Measurements from ENCODE around the gene ZSCAN26. TPM values are rescaled to one million over a fixed set of nuclear protein-coding genes. Genes with fewer than 3 reads are reported as not detected.

The ZSCAN26 gene
- total and polyA plus RNA-seq, 2 of the 4 experiments (the other 2 are of a cell fraction): 13.1 to 42.1 TPM

GRCh38 chr6:28225056-28225834, 41.7 kb upstream of the ZSCAN26 start, which contains the start of gene ZSCAN9:
TSS of gene ZSCAN9 (plus strand) at chr6:28225275. CDS start at chr6:28227085, 1,810 bp downstream.
- ChIA-PET POLR2A (ENCODE audit: unreplicated experiment) (no interaction called here), CTCF (no interaction called here)

More at GRCh38 chr6:28225056-28225834, 41.7 kb upstream of the ZSCAN26 start, which contains the start of gene ZSCAN9:
- Histone ChIP-seq H2BK20ac (ENCODE audit: low read depth, low read length) (peak within 1 kb of the TSS; percentile 49), H3K4me2 (ENCODE audit: low read depth, low read length) (peak within 1 kb of the TSS; percentile 95), H3K36me3 (ENCODE audit: control insufficient read depth, insufficient read depth, low read length) (peaks cover 16% of the 10 kb centered on the region), H3K9me3 (ENCODE audit: control insufficient read depth, insufficient read depth, low read length) (no peaks in the 10 kb centered on the region), H2BK15ac (ENCODE audit: low read depth, low read length) (peak within 1 kb of the TSS; percentile 67; the same call in 2 of the 3 replicates), H2AK9ac (replicated peaks; ENCODE audit: low read depth, low read length, poor library complexity) (peak within 1 kb of the TSS; percentile 97), H3K18ac (ENCODE audit: low read depth, low read length) (peak within 1 kb of the TSS; percentile 42; the same call in 1 of the 2 replicates), H2AK5ac (ENCODE audit: low read depth, low read length) (peak within 1 kb of the TSS; percentile 70), H2BK120ac (ENCODE audit: low read depth, low read length) (peak within 1 kb of the TSS; percentile 80), H3K27me3 (ENCODE audit: control insufficient read depth, insufficient read depth, low read length) (no peaks in the 10 kb centered on the region), H3K79me1 (ENCODE audit: low read depth in 1 of 2, low read length in 2 of 2) (peaks cover 19 to 35% of the 10 kb centered on the region in 2 experiments), H3K9ac (ENCODE audit: low read depth, low read length) (peak within 1 kb of the TSS; percentile 82), H3K4me1 (ENCODE audit: control insufficient read depth, insufficient read depth, low read length) (no peaks in the 10 kb centered on the region), H3K23ac (ENCODE audit: low read depth, low read length) (peak within 1 kb of the TSS; percentile 92), H3K9me1 (ENCODE audit: insufficient read depth, low read length) (no peaks in the 10 kb centered on the region; the same call in 1 of the 2 replicates), H4K91ac (ENCODE audit: insufficient read depth, low read depth, low read length) (peak within 1 kb of the TSS; percentile 84), H3K56ac (ENCODE audit: extremely low read depth, insufficient read depth, low read length) (peak within 1 kb of the TSS; percentile 92), H3K4me3 (ENCODE audit: insufficient read depth, low read depth, low read length) (peak within 1 kb of the TSS; percentile 82), H3K27ac (ENCODE audit: insufficient read depth, low read length) (peak within 1 kb of the TSS; percentile 61), H4K8ac (ENCODE audit: low read depth in 2 of 2, low read length in 2 of 2) (peak within 1 kb of the TSS; percentile 95 to 97), H4K20me1 (ENCODE audit: insufficient read depth, low read length) (no peaks in the 10 kb centered on the region), H4K5ac (ENCODE audit: low read depth, low read length) (peak within 1 kb of the TSS; percentile 85), H3K14ac (replicated peaks; ENCODE audit: low read depth, low read length) (peak within 1 kb of the TSS; percentile 96), H3K4ac (ENCODE audit: low read depth, low read length) (peak within 1 kb of the TSS; percentile 93), H2AFZ (replicated peaks; ENCODE audit: low read length, poor library complexity) (peak within 1 kb of the TSS; percentile 86), H2BK5ac (ENCODE audit: low read depth, low read length, poor library complexity, severe bottlenecking) (peak within 1 kb of the TSS; percentile 62)
- DNase-seq: peak; percentile 89
- WGBS, 2 experiments (ENCODE audit: extremely low coverage in 2 of 2, insufficient read length in 1 of 2): 0% methylated on average over 14 of the region's 45 CpGs; no CpG with 5 or more reads in 1 of the 2 experiments
- TF ChIP-seq RAD21 (IDR thresholded peaks at IDR 0.05; ENCODE audit: low read length) (0 out of 2 replicates have a peak, but pooled peaks have one; percentile 10), MAZ (IDR thresholded peaks at IDR 0.05; ENCODE audit: borderline replicate concordance, low read depth, low read length) (peak; percentile 53; the same call in 1 of the 2 replicates), CEBPB (IDR thresholded peaks at IDR 0.05; ENCODE audit: low read depth, low read length) (no peak), RCOR1 (IDR thresholded peaks at IDR 0.05; ENCODE audit: insufficient replicate concordance, low read length) (peak; percentile 37), BHLHE40 (IDR thresholded peaks at IDR 0.05; ENCODE audit: low read depth, low read length) (peak; percentile 93), MXI1 (IDR thresholded peaks at IDR 0.05; ENCODE audit: borderline replicate concordance, low read depth, low read length) (peak; percentile 26; the same call in 1 of the 2 replicates)
- dilution Hi-C loops (cut with HindIII; ENCODE audit: low sequenced_read_pairs, unreplicated experiment) (no loop called here), in situ Hi-C loops (cut with MboI; ENCODE audit: low sequenced_read_pairs) (no loop called here), intact Hi-C loops (cut with micrococcal nuclease) (loop anchor here (1.0 to 5.0 kb wide), 4 partner anchors 27 to 1407 kb away; partner anchors contain the start of genes GABBR1, ZKSCAN4 and ZKSCAN8)
- ATAC-seq (ENCODE audit: low read depth): peak; percentile 93
- BruUV-seq (replicated peaks): TSS peak; percentile 32

Data from IMR-90 (cell line).